Putamen (tissue), 1 donor: Measurements from ENCODE around the gene SLC22A31.
"Not testable (repeated sequence)": the region's sequence is repeated elsewhere in the genome, so short reads cannot be mapped to it uniquely, and the experiment has no call there.

ENCODE experiments used
- DNase-seq: peaks from one replicate; pipeline ENCODE4 v3.0.0-alpha.2; 2016; ENCODE audit warnings: low spot score

SLC22A31 gene

DNA sequence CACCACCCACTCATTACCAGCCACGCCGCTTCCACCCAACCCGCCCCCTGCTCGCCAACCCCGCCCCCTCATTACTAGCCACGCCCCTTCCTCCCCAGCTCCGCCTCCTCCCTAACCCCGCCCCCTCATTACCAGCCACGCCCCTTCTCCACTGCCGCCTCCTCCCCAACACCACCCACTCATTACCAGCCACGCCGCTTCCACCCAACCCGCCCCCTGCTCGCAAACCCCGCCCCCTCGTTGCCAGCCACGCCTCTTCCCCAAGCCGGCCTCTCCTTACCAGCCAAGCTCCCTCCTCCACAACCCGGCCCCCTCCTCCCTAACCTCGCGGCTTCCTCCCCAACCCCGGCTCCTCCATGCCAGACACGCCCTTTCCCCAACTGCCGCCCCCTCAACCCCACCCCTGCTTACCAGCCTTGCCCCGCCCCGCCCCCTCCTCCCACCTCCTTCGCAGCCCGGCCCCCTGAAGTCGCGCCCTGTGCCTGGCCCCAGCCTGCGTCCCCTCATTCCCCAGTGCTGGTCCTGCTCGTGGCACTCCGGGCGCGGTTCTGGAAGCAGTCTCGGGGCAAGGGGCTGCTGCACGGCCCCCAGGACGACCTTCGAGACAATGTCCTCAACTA lies 7.3 kb downstream of the SLC22A31 start:
- no peak for DNase-seq

DNA sequence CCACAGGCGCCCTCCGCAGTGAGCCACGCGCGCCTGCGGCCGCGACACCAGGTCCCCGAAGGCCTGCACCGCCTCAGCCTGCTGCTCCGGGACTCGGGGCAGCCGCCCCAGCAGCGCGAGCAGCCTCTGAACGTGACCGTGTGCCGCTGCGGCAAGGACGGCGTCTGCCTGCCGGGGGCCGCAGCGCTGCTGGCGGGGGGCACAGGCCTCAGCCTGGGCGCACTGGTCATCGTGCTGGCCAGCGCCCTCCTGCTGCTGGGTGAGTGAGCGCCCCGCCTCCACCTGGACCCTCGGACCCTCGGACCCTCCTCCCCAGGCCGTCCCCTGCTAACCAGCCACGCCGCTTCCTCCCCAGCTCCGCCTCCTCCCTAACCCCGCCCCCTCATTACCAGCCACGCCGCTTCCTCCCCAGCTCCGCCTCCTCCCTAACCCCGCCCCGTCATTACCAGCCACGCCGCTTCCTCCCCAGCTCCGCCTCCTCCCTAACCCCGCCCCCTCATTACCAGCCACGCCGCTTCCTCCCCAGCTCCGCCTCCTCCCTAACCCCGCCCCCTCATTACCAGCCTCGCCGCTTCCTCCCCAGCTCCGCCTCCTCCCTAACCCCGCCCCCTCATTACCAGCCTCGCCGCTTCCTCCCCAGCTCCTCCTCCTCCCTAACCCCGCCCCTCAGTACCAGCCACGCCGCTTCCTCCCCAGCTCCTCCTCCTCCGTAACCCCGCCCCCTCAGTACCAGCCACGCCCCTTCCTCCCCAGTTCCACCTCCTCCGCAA lies 8.0 kb downstream of the SLC22A31 start:
- not testable (repeated sequence) for DNase-seq

GRCh38 chr16:89191901-89192185 lies 8.5 kb downstream of the SLC22A31 start:
- DNase-seq, result no peak

- DNase-seq, result no peak
These were observed 9.1 kb downstream of the SLC22A31 start for GRCh38 chr16:89191033-89191900.

- no peak for DNase-seq
These were observed 10.0 kb downstream of the SLC22A31 start for GRCh38 chr16:89190150-89190958.

DNA sequence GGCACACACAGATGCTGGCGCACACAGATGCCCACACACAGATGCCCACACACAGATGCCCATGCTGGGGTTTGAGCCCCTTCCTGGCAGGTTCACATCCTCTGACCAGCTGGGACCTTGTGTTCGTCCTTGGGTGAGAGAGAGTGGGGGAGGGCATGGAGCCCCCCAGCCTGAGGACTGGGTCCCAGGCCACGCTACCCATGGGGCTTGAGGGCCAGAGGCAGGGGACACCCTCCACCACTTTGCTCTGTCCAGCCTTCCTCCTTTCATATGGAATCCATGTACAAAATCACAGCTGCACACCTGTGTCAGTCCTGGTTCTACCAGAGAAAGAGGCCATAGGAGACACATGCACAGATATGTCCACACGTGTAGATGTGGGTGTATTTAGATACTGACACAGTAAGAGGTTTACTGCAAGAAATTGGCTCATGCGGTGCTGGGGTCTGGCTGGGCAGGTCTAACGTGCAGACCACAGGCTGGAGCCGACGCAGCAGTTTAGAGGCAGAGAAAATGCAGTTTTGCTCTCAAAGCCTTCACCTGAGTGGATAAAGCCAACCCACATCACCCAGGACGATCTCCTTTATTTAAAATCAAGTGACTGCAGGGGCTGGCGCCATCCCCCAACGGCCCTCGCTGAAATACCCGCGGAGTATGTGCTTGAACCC lies 10.8 kb downstream of the SLC22A31 start:
- DNase-seq, result no peak

DNA sequence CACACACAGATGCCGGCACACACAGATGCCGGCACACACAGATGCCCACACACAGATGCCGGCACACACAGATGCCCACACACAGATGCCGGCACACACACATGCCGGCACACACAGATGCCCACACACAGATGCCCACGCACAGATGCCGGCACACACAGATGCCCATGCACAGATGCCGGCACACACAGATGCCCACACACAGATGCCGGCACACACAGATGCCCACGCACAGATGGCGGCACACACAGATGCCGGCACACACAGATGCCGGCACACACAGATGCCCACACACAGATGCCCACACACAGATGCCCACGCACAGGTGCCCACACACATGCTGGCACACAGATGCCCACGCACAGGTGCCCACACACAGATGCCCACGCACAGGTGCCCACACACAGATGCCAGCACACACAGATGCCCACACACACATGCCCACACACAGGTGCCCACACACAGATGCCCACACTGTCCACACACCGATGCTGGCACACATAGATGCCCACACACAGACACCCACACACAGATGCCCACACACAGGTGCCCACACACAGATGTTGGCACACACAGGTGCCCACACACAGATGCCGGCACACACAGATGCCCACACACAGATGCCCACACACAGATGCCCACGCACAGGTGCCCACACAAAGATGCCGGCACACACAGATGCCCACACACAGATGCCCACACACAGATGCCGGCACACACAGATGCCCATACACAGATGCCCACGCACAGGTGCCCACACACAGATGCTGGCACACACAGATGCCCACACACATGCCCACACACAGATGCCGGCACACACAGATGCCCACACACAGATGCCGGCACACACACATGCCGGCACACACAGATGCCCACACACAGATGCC lies 11.6 kb downstream of the SLC22A31 start:
- DNase-seq, result not testable (repeated sequence)

GRCh38 chr16:89187770-89188392 lies 12.5 kb downstream of the SLC22A31 start:
- no peak for DNase-seq

DNA sequence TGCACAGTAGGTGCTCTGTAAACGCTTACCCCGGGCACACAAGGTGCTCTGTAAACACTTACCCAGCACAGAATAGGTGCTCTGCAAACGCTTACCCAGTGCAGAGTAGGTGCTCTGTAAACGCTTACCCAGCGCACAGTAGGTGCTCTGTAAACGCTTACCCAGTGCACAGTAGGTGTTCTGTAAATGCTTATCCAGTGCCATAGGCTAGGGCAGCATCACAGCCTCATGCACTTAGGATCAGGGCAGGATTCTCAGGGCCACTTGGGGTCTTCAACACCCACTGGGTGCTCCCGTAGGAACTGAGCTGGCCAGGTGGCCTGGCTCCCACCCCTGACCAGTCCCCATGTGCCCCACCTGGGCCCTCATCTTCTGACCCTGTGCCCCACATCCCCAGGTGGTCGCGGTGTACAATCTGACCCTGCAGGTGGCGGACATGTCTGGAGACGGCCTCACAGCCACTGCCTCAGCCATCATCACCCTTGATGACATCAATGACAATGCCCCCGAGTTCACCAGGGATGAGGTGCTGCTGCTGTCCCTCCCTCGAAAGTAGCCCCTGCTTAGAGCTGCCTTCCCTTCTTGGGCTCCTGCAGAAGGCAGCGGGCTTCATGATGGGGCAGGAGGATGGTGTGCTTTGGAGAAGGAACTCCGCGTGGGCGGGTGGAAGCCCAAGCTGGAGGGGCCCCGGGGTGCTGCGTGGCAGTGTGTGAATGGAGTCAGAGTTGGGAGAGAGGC lies 13.1 kb downstream of the SLC22A31 start:
- no peak for DNase-seq

DNA sequence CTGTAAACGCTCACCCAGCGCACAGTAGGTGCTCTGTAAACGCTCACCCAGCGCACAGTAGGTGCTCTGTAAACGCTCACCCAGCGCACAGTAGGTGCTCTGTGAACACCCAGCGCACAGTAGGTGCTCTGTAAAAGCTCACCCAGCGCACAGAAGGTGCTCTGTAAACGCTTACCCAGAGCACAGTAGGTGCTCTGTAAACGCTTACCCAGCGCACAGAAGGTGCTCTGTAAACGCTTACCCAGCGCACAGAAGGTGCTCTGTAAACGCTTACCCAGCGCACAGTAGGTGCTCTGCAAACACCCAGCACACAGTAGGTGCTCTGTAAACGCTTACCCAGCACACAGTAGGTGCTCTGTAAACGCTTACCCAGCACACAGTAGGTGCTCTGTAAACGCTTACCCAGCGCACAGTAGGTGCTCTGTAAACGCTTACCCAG lies 13.7 kb downstream of the SLC22A31 start:
- not testable (repeated sequence) for DNase-seq

DNA sequence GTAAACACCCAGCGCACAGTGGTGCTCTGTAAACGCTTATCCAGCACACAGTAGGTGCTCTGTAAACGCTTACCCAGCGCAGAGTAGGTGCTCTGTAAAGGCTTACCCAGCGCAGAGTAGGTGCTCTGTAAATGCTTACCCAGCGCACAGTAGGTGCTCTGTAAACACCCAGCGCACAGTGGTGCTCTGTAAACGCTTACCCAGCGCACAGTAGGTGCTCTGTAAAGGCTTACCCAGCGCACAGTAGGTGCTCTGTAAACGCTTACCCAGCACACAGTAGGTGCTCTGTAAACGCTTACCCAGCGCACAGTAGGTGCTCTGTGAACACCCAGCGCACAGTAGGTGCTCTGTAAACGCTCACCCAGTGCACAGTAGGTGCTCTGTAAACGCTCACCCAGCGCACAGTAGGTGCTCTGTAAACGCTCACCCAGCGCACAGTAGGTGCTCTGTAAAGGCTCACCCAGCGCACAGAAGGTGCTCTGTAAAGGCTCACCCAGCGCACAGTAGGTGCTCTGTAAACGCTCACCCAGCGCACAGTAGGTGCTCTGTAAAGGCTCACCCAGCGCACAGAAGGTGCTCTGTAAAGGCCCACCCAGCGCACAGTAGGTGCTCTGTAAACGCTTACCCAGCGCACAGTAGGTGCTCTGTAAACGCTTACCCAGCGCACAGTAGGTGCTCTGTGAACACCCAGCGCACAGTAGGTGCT lies 14.3 kb downstream of the SLC22A31 start:
- DNase-seq, result not testable (repeated sequence)

GRCh38 chr16:89184933-89185794 lies 15.2 kb downstream of the SLC22A31 start:
- DNase-seq, result no peak

- DNase-seq, result no peak
These were observed 15.7 kb downstream of the SLC22A31 start for GRCh38 chr16:89184677-89184932.

GRCh38 chr16:89183975-89184676 lies 16.2 kb downstream of the SLC22A31 start:
- DNase-seq, result no peak

- no peak for DNase-seq
These were observed 16.9 kb downstream of the SLC22A31 start for GRCh38 chr16:89183463-89183862.

DNA sequence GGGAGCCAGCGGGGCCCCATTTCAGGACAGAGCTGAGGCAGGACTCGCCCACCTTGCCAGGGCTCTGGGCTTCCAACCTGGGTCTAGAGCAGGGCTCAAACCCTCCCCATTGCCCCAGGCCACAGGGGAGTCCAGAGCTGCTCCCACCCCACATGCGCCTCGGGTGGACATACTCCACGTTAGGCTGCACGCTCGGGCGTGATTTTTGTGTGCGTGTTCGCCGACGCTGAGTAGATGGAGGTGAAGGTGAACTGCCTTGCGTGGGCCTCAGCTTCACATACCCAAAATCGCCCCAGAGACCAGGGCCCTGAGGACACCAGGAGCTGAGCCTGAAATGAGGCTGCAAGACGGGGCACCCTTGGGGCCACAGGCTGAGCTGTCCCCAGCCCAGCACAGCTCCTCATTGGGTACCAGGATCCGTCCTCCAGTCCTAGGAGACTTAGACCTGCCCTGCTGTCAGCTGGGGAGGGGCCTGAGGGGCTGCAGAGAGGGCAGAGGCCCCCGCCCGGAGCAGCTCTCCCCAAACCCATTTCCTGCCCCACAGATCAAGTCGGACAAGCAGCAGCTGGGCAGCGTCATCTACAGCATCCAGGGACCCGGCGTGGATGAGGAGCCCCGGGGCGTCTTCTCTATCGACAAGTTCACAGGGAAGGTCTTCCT lies 20.6 kb downstream of the SLC22A31 start:
- DNase-seq, result no peak

GRCh38 chr16:89179148-89179484 lies 21.2 kb downstream of the SLC22A31 start:
- DNase-seq, result no peak
